HepG2 (cell line): ENCODE measurements around the gene PROX1. TPM values are rescaled to one million over a fixed set of nuclear protein-coding genes. Genes with fewer than 3 reads are reported as not detected.

Experiments used
- BORCS8-MEF2B ChIP-seq: sonication (generic); formaldehyde crosslinking; IDR thresholded peaks from 2 replicates; pipeline ENCODE4 v1.8.0; 2022; ENCODE audit warnings: mild to moderate bottlenecking, missing genetic modification reagents
- MBNL3 ChIP-seq: fragments of 250-450 bp; sonication (Bioruptor Pico); conservative IDR thresholded peaks from 2 replicates; pipeline ENCODE4 v1.8.0; 2022; ENCODE audit warnings: mild to moderate bottlenecking, inconsistent platforms
- NCOA5 ChIP-seq: sonication (generic); formaldehyde crosslinking; IDR thresholded peaks from 2 replicates; pipeline ENCODE4 v1.4.0; 2020; ENCODE audit warnings: missing genetic modification reagents
- NFATC3 ChIP-seq: sonication (generic); formaldehyde crosslinking; IDR thresholded peaks from 2 replicates; pipeline ENCODE4 v1.5.1; 2020; ENCODE audit warnings: mild to moderate bottlenecking, missing genetic modification reagents
- NFIC ChIP-seq: IDR thresholded peaks from 2 replicates; pipeline ENCODE4 v1.6.1; 2012; ENCODE audit warnings: mild to moderate bottlenecking, low read length, inconsistent platforms
- NR1H2 ChIP-seq: sonication (generic); formaldehyde crosslinking; IDR thresholded peaks from 2 replicates; pipeline ENCODE4 v1.8.1; 2022; ENCODE audit warnings: low read depth, missing genetic modification reagents, borderline replicate concordance
- TAF1 ChIP-seq: sonication (generic); formaldehyde crosslinking; IDR thresholded peaks from 2 replicates; pipeline ENCODE4 v1.4.0; 2020; ENCODE audit warnings: missing genetic modification reagents
- ZNF124 ChIP-seq: sonication (generic); formaldehyde crosslinking; IDR thresholded peaks from 2 replicates; pipeline ENCODE4 v1.4.0; 2020; ENCODE audit warnings: missing genetic modification reagents
- ZNF207 ChIP-seq: fragments of 450-650 bp; IDR thresholded peaks from 2 replicates; pipeline ENCODE4 v1.6.1; 2016; ENCODE audit warnings: antibody characterized with exemption, borderline replicate concordance
- ZNF232 ChIP-seq: sonication (generic); formaldehyde crosslinking; IDR thresholded peaks from 2 replicates; pipeline ENCODE4 v1.4.0; 2020; ENCODE audit warnings: missing genetic modification reagents, borderline replicate concordance
- ZNF337 ChIP-seq: sonication (generic); formaldehyde crosslinking; IDR thresholded peaks from 2 replicates; pipeline ENCODE4 v1.5.1; 2020; ENCODE audit warnings: missing genetic modification reagents, low read depth, mild to moderate bottlenecking, borderline replicate concordance
- ZNF441 ChIP-seq: sonication (generic); formaldehyde crosslinking; IDR thresholded peaks from 2 replicates; pipeline ENCODE4 v1.7.0; 2021; ENCODE audit warnings: missing genetic modification reagents, borderline replicate concordance
- ZNF670 ChIP-seq: sonication (generic); formaldehyde crosslinking; IDR thresholded peaks from 2 replicates; pipeline ENCODE4 v1.8.0; 2022; ENCODE audit warnings: mild to moderate bottlenecking, missing genetic modification reagents, borderline replicate concordance
- ZNF720 ChIP-seq: sonication (generic); formaldehyde crosslinking; IDR thresholded peaks from 2 replicates; pipeline ENCODE4 v1.4.0; 2020; ENCODE audit warnings: missing genetic modification reagents
- ZNF776 ChIP-seq: sonication (generic); formaldehyde crosslinking; IDR thresholded peaks from 2 replicates; pipeline ENCODE4 v1.4.0; 2020; ENCODE audit warnings: mild to moderate bottlenecking, missing genetic modification reagents
- polyA plus RNA-seq, 8 experiments: library from polyadenylated mRNA; depleted of rRNA in 3 of 8; stranded (reverse) in 7 of 8; unstranded in 1 of 8; fragments of >200 nt; fragmentation: Illumina TruSeq in 4 of 8; extraction: Trizol in 4 of 8; gene quantifications; 2 replicates each; pipeline versions ENCODE4 v1.2.1 to v1.2.3, GENCODE V29; 2011 to 2016; ENCODE audit warnings: low read depth in 4 of 8, missing spikeins in 1 of 8, mixed read lengths in 1 of 8; ENCODE audit not compliant: insufficient read depth in 1 of 8
- total RNA-seq, 5 experiments: library from RNA; depleted of rRNA; stranded (reverse); fragments of >200 nt; fragmentation: Illumina TruSeq; extraction: Trizol; gene quantifications; 2 replicates each; pipeline ENCODE4 v1.2.3, GENCODE V29; 2016; ENCODE audit warnings: low read depth in 1 of 5
- TF ChIP-seq, protein P1 (sequence below): sonication (generic); formaldehyde crosslinking; IDR thresholded peaks from 2 replicates; pipeline ENCODE4 v1.4.0; 2020; ENCODE audit warnings: missing genetic modification reagents
- TF ChIP-seq, protein P2 (sequence below): sonication (generic); formaldehyde crosslinking; IDR thresholded peaks from 2 replicates; pipeline ENCODE4 v1.8.0; 2022; ENCODE audit warnings: mild to moderate bottlenecking, missing genetic modification reagents, moderate library complexity
- TF ChIP-seq, protein P3 (sequence below): sonication (generic); formaldehyde crosslinking; IDR thresholded peaks from 2 replicates; pipeline ENCODE4 v1.8.0; 2023; ENCODE audit warnings: mild to moderate bottlenecking, missing genetic modification reagents
- TF ChIP-seq, protein P4 (sequence below): sonication (generic); formaldehyde crosslinking; IDR thresholded peaks from 2 replicates; pipeline ENCODE4 v1.4.0; 2020; ENCODE audit warnings: low read depth, missing genetic modification reagents
- TF ChIP-seq, protein P5 (sequence below): sonication (generic); formaldehyde crosslinking; IDR thresholded peaks from 2 replicates; pipeline ENCODE4 v1.9.0; 2022; ENCODE audit warnings: low read depth, missing genetic modification reagents

PROX1 gene
- total and polyA plus RNA-seq, 2 of the 13 experiments (the other 11 are each of a cell fraction or from before 2014, with no cell fraction given), result 12.3 to 30.2 TPM

DNA sequence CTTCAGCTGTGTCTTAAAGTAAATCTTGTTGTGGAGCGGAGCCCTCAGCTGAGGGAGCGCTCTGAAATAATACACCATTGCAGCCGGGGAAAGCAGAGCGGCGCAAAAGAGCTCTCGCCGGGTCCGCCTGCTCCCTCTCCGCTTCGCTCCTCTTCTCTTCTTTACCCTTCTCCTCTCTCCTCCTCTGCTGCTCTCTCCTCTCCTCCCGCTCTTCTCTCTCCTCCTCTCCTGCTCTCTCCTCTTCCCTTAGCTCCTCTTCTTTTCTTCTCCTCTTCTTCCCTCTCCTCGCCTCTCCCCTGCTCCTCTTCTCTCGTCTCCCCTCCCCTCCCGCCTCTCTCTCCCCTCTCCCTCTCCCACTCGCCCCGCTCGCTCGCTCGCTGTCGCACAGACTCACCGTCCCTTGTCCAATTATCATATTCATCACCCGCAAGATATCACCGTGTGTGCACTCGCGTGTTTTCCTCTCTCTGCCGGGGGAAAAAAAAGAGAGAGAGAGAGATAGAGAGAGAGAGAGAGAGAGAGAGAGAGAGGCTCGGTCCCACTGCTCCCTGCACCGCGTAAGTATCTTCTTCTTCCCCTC is at the start of gene PROX1 (continued):
- TF ChIP-seq, protein P1, sequence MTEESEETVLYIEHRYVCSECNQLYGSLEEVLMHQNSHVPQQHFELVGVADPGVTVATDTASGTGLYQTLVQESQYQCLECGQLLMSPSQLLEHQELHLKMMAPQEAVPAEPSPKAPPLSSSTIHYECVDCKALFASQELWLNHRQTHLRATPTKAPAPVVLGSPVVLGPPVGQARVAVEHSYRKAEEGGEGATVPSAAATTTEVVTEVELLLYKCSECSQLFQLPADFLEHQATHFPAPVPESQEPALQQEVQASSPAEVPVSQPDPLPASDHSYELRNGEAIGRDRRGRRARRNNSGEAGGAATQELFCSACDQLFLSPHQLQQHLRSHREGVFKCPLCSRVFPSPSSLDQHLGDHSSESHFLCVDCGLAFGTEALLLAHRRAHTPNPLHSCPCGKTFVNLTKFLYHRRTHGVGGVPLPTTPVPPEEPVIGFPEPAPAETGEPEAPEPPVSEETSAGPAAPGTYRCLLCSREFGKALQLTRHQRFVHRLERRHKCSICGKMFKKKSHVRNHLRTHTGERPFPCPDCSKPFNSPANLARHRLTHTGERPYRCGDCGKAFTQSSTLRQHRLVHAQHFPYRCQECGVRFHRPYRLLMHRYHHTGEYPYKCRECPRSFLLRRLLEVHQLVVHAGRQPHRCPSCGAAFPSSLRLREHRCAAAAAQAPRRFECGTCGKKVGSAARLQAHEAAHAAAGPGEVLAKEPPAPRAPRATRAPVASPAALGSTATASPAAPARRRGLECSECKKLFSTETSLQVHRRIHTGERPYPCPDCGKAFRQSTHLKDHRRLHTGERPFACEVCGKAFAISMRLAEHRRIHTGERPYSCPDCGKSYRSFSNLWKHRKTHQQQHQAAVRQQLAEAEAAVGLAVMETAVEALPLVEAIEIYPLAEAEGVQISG (CRISPR knock-in tag), result peak; percentile 46; the same call in 1 of the 2 replicates
- TF ChIP-seq ZNF337 (CRISPR knock-in tag) (no peak), ZNF232 (CRISPR knock-in tag) (peak; percentile 59; the same call in 1 of the 2 replicates), NR1H2 (CRISPR knock-in tag) (no peak), ZNF670 (CRISPR knock-in tag) (no peak), ZNF720 (CRISPR knock-in tag) (no peak), MBNL3 (CRISPR knock-in tag) (no peak), NFIC (no peak), ZNF441 (no peak), NCOA5 (no peak), TAF1 (CRISPR knock-in tag) (peak; percentile 91), BORCS8-MEF2B (CRISPR knock-in tag) (no peak; the same call in 1 of the 2 replicates), NFATC3 (no peak), ZNF776 (CRISPR knock-in tag) (no peak), ZNF124 (no peak), ZNF207 (no peak)
- TF ChIP-seq, protein P2, sequence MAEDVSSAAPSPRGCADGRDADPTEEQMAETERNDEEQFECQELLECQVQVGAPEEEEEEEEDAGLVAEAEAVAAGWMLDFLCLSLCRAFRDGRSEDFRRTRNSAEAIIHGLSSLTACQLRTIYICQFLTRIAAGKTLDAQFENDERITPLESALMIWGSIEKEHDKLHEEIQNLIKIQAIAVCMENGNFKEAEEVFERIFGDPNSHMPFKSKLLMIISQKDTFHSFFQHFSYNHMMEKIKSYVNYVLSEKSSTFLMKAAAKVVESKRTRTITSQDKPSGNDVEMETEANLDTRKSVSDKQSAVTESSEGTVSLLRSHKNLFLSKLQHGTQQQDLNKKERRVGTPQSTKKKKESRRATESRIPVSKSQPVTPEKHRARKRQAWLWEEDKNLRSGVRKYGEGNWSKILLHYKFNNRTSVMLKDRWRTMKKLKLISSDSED (CRISPR knock-in tag), result no peak
- TF ChIP-seq, protein P3, sequence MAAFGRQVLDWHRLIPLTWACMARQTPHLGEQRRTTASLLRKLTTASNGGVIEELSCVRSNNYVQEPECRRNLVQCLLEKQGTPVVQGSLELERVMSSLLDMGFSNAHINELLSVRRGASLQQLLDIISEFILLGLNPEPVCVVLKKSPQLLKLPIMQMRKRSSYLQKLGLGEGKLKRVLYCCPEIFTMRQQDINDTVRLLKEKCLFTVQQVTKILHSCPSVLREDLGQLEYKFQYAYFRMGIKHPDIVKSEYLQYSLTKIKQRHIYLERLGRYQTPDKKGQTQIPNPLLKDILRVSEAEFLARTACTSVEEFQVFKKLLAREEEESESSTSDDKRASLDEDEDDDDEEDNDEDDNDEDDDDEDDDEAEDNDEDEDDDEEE (CRISPR knock-in tag), result 0 out of 2 replicates have a peak, but pooled peaks have one; percentile 37
- TF ChIP-seq, protein P4, sequence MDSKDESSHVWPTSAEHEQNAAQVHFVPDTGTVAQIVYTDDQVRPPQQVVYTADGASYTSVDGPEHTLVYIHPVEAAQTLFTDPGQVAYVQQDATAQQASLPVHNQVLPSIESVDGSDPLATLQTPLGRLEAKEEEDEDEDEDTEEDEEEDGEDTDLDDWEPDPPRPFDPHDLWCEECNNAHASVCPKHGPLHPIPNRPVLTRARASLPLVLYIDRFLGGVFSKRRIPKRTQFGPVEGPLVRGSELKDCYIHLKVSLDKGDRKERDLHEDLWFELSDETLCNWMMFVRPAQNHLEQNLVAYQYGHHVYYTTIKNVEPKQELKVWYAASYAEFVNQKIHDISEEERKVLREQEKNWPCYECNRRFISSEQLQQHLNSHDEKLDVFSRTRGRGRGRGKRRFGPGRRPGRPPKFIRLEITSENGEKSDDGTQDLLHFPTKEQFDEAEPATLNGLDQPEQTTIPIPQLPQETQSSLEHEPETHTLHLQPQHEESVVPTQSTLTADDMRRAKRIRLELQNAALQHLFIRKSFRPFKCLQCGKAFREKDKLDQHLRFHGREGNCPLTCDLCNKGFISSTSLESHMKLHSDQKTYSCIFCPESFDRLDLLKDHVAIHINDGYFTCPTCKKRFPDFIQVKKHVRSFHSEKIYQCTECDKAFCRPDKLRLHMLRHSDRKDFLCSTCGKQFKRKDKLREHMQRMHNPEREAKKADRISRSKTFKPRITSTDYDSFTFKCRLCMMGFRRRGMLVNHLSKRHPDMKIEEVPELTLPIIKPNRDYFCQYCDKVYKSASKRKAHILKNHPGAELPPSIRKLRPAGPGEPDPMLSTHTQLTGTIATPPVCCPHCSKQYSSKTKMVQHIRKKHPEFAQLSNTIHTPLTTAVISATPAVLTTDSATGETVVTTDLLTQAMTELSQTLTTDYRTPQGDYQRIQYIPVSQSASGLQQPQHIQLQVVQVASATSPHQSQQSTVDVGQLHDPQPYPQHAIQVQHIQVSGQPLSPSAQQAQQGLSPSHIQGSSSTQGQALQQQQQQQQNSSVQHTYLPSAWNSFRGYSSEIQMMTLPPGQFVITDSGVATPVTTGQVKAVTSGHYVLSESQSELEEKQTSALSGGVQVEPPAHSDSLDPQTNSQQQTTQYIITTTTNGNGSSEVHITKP (CRISPR knock-in tag), result no peak
- TF ChIP-seq, protein P5, sequence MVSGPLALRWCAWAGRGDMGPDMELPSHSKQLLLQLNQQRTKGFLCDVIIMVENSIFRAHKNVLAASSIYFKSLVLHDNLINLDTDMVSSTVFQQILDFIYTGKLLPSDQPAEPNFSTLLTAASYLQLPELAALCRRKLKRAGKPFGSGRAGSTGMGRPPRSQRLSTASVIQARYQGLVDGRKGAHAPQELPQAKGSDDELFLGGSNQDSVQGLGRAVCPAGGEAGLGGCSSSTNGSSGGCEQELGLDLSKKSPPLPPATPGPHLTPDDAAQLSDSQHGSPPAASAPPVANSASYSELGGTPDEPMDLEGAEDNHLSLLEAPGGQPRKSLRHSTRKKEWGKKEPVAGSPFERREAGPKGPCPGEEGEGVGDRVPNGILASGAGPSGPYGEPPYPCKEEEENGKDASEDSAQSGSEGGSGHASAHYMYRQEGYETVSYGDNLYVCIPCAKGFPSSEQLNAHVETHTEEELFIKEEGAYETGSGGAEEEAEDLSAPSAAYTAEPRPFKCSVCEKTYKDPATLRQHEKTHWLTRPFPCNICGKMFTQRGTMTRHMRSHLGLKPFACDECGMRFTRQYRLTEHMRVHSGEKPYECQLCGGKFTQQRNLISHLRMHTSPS (CRISPR knock-in tag), result no peak
